HPDE6-E6E7 (cell line): Measurements from ENCODE around the gene FRS2.

Source experiments
- DNase-seq: peaks from one replicate; pipeline ENCODE4 v3.0.0; 2011; ENCODE audit warnings: missing footprints; ENCODE audit errors: extremely low spot score

The FRS2 gene

GRCh38 chr12:69627501-69627900 lies 157.3 kb downstream of the FRS2 start:
- DNase-seq, result no peak
